NOMO-1 treated with DMSO at 0.1 percent for 48 hours (cell line): ENCODE results near the gene ETS2.
"Not testable (repeated sequence)": the region's sequence is repeated elsewhere in the genome, so short reads cannot be mapped to it uniquely, and the experiment has no call there.

Experiments used
- DNase-seq: peaks from one replicate; lab custom pipeline; 2025; ENCODE audit not compliant: unreplicated experiment; lab: John Stamatoyannopoulos, UW

ETS2 gene

GRCh38 chr21:38834725-38835124 lies 29.0 kb downstream of the ETS2 start:
- DNase-seq, result no peak

- no peak for DNase-seq
These were observed 32.2 kb downstream of the ETS2 start for GRCh38 chr21:38837806-38838461.

- DNase-seq, result no peak
These were observed 33.0 kb downstream of the ETS2 start for GRCh38 chr21:38838598-38839327.

GRCh38 chr21:38839328-38840286 lies 33.9 kb downstream of the ETS2 start:
- peak; percentile 46 for DNase-seq

- DNase-seq, result no peak
These were observed 34.9 kb downstream of the ETS2 start for GRCh38 chr21:38840456-38841300.

- DNase-seq, result no peak
These were observed 35.7 kb downstream of the ETS2 start for GRCh38 chr21:38841472-38841871.

- no peak for DNase-seq
These were observed 36.4 kb downstream of the ETS2 start for GRCh38 chr21:38842079-38842478.

- no peak for DNase-seq
These were observed 37.6 kb downstream of the ETS2 start for GRCh38 chr21:38843379-38843778.

- DNase-seq, result no peak
These were observed 38.2 kb downstream of the ETS2 start for GRCh38 chr21:38843806-38844503.

- not testable (repeated sequence) for DNase-seq
These were observed 39.6 kb downstream of the ETS2 start for GRCh38 chr21:38845374-38845773.

GRCh38 chr21:38847556-38847955 lies 41.8 kb downstream of the ETS2 start:
- no peak for DNase-seq

- DNase-seq, result no peak
These were observed 42.5 kb downstream of the ETS2 start for GRCh38 chr21:38848187-38848609.

- DNase-seq, result no peak
These were observed 44.0 kb downstream of the ETS2 start for GRCh38 chr21:38849776-38850175.

GRCh38 chr21:38850277-38850951 lies 44.7 kb downstream of the ETS2 start:
- DNase-seq, result no peak

- DNase-seq, result no peak
These were observed 45.4 kb downstream of the ETS2 start for GRCh38 chr21:38851101-38851500.

GRCh38 chr21:38852278-38852677 lies 46.5 kb downstream of the ETS2 start:
- no peak for DNase-seq

GRCh38 chr21:38852708-38853107 lies 47.0 kb downstream of the ETS2 start:
- no peak for DNase-seq

- no peak for DNase-seq
These were observed 47.7 kb downstream of the ETS2 start for GRCh38 chr21:38853421-38853919.

- no peak for DNase-seq
These were observed 51.6 kb downstream of the ETS2 start for GRCh38 chr21:38857152-38857825.
